ENCODE measurements around the gene NBEAL1. TPM values are rescaled to one million over a fixed set of nuclear protein-coding genes. Genes with fewer than 3 reads are reported as not detected.

Gene NBEAL1
- total RNA-seq, 1 experiment from 2014 or later: 17.0 TPM

DNA sequence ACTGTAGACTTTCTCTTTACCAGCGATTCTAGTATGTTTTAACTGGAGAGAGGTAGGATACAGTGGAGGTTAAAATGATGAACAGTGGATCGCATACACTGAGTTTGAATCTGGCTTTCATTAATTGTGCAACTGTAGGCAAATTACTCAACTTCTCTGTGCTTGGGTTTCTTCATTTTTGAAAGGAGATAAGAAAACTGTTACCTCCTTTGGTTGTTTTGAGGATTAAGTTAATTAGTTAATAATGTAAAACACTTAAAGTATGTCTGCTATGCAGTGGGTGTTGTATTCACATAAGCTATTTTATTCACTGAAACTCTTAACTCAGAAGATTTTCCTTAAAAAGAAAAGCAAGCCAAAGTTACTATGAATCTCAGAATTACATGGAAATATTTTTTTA, 112.3 kb downstream of the NBEAL1 start (continued):
- TF ChIP-seq, protein P1, sequence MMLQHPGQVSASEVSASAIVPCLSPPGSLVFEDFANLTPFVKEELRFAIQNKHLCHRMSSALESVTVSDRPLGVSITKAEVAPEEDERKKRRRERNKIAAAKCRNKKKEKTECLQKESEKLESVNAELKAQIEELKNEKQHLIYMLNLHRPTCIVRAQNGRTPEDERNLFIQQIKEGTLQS (IDR thresholded peaks at IDR 0.05): no peak
- no peak for TF ChIP-seq ZFX (IDR thresholded peaks at IDR 0.05)

DNA sequence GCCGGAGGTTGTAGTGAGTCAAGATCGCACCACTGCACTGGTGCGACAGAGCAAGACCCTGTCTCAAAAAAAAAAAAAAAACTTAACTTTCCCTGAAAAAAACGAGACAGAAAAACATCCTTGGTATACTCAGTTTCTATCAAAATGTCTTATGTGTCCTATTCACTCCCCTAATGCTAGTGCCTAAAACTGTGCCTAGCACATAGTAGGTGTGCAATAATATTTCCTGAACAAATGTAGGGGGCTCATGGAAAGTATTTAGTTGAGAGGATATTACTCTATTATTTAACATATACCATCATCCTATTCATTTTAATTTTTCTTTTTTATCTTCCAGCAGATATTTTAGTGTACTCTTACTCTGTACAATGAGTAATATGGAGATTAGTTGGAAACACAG, 120.4 kb downstream of the NBEAL1 start:
- H3K4me3 ChIP-seq (replicated peaks in 1 of 2; ENCODE audit: low read depth in 1 of 2, low read length in 2 of 2): no peak overlapping the region
- no peak overlapping the region for H2AFZ ChIP-seq (ENCODE audit: low read depth, low read length, poor library complexity, severe bottlenecking)
- ATAC-seq (no peak), DNase-seq (ENCODE audit: low read depth, low spot score) (no peak)
- no peaks in the 10 kb centered on the region for H3K4me1 ChIP-seq (ENCODE audit: control insufficient read depth in 1 of 2, insufficient read depth in 2 of 2, low read length in 2 of 2)
- no peaks in the 10 kb centered on the region for H3K9me3 ChIP-seq (ENCODE audit: control insufficient read depth in 1 of 2, insufficient read depth in 1 of 2, low read depth in 1 of 2, low read length in 2 of 2)
- no peak overlapping the region for H3K9ac ChIP-seq (ENCODE audit: low read length)
- no TSS peak for BruUV-seq (replicated peaks)
- TF ChIP-seq EGR1 (IDR thresholded peaks at IDR 0.05; ENCODE audit: low read depth): no peak
- TF ChIP-seq POLR2A (IDR thresholded peaks at IDR 0.05; ENCODE audit: borderline replicate concordance, extremely low read depth, insufficient read depth, insufficient read length): no peak
- TF ChIP-seq ZFX (IDR thresholded peaks at IDR 0.05): no peak
- no peak for TF ChIP-seq JUND (IDR thresholded peaks at IDR 0.05)
- TF ChIP-seq CBX3 (IDR thresholded peaks at IDR 0.05; ENCODE audit: low read depth): no peak
- ChIA-PET RAD21 (ENCODE audit: low non-redundant PET in 1 of 2, low total read pairs in 2 of 2, uncharacterized antibody in 2 of 2, unreplicated experiment in 2 of 2) (no interaction called here), POLR2A (no interaction called here), CTCF (no interaction called here)
- H3K27me3 ChIP-seq (ENCODE audit: insufficient read depth, low read length): no peaks in the 10 kb centered on the region
- H3K4me2 ChIP-seq (ENCODE audit: low read length): no peak overlapping the region
- no peaks in the 10 kb centered on the region for H3K79me2 ChIP-seq (ENCODE audit: insufficient read depth, low read length)
- H3K27ac ChIP-seq (ENCODE audit: low read depth, low read length): no peak overlapping the region
- H3K36me3 ChIP-seq (ENCODE audit: control insufficient read depth in 1 of 2, insufficient read depth in 2 of 2, low read length in 2 of 2): no peaks in the 10 kb centered on the region; a peak in 2 of 4 replicates
- H3K9me2 ChIP-seq (ENCODE audit: insufficient read depth): no peaks in the 10 kb centered on the region
- intact Hi-C loops (cut with micrococcal nuclease): no loop called here
- H4K20me1 ChIP-seq (ENCODE audit: insufficient read depth): no peaks in the 10 kb centered on the region

DNA sequence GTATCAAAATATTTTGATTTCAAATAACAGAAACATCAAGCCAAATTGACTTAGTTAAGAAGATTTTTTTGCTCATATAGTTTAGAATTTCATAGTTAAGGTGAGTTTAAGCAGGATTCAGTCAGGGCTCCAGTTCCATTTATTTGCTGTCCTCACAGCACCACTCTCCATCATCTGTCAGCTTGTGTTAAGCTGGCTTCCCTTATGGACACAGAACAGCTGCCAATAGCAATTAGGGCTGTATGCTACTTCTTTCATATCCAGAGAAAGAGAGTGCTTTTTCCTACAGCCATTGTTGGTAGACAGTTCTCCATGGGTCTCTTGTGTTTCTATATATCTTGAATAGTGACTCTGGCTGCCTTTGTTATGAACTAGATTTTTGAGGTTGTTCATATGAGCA, 128.7 kb downstream of the NBEAL1 start:
- ChIA-PET POLR2A (no interaction called here), RAD21 (ENCODE audit: low non-redundant PET in 1 of 2, low total read pairs in 2 of 2, uncharacterized antibody in 2 of 2, unreplicated experiment in 2 of 2) (no interaction called here), CTCF (interaction anchor here (0.7 kb wide), 1 partner anchor 121 kb away, joined by 3 read pairs; no protein-coding TSS in a partner anchor)
- no peak overlapping the region for H3K9ac ChIP-seq (ENCODE audit: low read length)
- H4K20me1 ChIP-seq (ENCODE audit: insufficient read depth): no peaks in the 10 kb centered on the region
- BruUV-seq (replicated peaks): no TSS peak
- H3K4me1 ChIP-seq (ENCODE audit: control insufficient read depth in 1 of 2, insufficient read depth in 2 of 2, low read length in 2 of 2): no peaks in the 10 kb centered on the region
- H2AFZ ChIP-seq (ENCODE audit: low read depth, low read length, poor library complexity, severe bottlenecking): no peak overlapping the region
- no peak overlapping the region for H3K27ac ChIP-seq (ENCODE audit: low read depth, low read length)
- DNase-seq (ENCODE audit: low read depth, low spot score): no peak
- H3K79me2 ChIP-seq (ENCODE audit: insufficient read depth, low read length): no peaks in the 10 kb centered on the region
- H3K9me2 ChIP-seq (ENCODE audit: insufficient read depth): no peaks in the 10 kb centered on the region
- H3K27me3 ChIP-seq (ENCODE audit: insufficient read depth, low read length): no peaks in the 10 kb centered on the region
- H3K4me2 ChIP-seq (ENCODE audit: low read length): no peak overlapping the region
- no peak overlapping the region for H3K4me3 ChIP-seq (replicated peaks in 1 of 2; ENCODE audit: low read depth in 1 of 2, low read length in 2 of 2)
- intact Hi-C loops (cut with micrococcal nuclease): no loop called here
- H3K36me3 ChIP-seq (ENCODE audit: control insufficient read depth in 1 of 2, insufficient read depth in 2 of 2, low read length in 2 of 2): no peaks in the 10 kb centered on the region; a peak in 1 of 4 replicates
- no peak for ATAC-seq
- H3K9me3 ChIP-seq (ENCODE audit: control insufficient read depth in 1 of 2, insufficient read depth in 1 of 2, low read depth in 1 of 2, low read length in 2 of 2): no peaks in the 10 kb centered on the region
- TF ChIP-seq, protein P2, sequence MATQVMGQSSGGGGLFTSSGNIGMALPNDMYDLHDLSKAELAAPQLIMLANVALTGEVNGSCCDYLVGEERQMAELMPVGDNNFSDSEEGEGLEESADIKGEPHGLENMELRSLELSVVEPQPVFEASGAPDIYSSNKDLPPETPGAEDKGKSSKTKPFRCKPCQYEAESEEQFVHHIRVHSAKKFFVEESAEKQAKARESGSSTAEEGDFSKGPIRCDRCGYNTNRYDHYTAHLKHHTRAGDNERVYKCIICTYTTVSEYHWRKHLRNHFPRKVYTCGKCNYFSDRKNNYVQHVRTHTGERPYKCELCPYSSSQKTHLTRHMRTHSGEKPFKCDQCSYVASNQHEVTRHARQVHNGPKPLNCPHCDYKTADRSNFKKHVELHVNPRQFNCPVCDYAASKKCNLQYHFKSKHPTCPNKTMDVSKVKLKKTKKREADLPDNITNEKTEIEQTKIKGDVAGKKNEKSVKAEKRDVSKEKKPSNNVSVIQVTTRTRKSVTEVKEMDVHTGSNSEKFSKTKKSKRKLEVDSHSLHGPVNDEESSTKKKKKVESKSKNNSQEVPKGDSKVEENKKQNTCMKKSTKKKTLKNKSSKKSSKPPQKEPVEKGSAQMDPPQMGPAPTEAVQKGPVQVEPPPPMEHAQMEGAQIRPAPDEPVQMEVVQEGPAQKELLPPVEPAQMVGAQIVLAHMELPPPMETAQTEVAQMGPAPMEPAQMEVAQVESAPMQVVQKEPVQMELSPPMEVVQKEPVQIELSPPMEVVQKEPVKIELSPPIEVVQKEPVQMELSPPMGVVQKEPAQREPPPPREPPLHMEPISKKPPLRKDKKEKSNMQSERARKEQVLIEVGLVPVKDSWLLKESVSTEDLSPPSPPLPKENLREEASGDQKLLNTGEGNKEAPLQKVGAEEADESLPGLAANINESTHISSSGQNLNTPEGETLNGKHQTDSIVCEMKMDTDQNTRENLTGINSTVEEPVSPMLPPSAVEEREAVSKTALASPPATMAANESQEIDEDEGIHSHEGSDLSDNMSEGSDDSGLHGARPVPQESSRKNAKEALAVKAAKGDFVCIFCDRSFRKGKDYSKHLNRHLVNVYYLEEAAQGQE (IDR thresholded peaks at IDR 0.05; ENCODE audit: low read depth): no peak
- no peak for TF ChIP-seq TCF7L2 (IDR thresholded peaks at IDR 0.05; ENCODE audit: borderline replicate concordance, extremely low read depth, insufficient read depth, insufficient read length)
- TF ChIP-seq, protein P3, sequence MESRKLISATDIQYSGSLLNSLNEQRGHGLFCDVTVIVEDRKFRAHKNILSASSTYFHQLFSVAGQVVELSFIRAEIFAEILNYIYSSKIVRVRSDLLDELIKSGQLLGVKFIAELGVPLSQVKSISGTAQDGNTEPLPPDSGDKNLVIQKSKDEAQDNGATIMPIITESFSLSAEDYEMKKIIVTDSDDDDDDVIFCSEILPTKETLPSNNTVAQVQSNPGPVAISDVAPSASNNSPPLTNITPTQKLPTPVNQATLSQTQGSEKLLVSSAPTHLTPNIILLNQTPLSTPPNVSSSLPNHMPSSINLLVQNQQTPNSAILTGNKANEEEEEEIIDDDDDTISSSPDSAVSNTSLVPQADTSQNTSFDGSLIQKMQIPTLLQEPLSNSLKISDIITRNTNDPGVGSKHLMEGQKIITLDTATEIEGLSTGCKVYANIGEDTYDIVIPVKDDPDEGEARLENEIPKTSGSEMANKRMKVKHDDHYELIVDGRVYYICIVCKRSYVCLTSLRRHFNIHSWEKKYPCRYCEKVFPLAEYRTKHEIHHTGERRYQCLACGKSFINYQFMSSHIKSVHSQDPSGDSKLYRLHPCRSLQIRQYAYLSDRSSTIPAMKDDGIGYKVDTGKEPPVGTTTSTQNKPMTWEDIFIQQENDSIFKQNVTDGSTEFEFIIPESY (IDR thresholded peaks at IDR 0.05; ENCODE audit: extremely low read depth, insufficient replicate concordance, low read length): no peak
- TF ChIP-seq RAD21 (IDR thresholded peaks at IDR 0.05; ENCODE audit: low read depth): no peak
- no peak for TF ChIP-seq ELF1 (IDR thresholded peaks at IDR 0.05; ENCODE audit: borderline replicate concordance, low read depth)
- TF ChIP-seq SP1 (IDR thresholded peaks at IDR 0.05; ENCODE audit: low read depth): no peak

Data from HCT116 (cell line).